ENCODE data around the gene IER5L.
"Not testable (repeated sequence)": the region's sequence is repeated elsewhere in the genome, so short reads cannot be mapped to it uniquely, and the experiment has no call there.

The IER5L gene

GRCh38 chr9:129199044-129199435 is 21.0 kb upstream of the IER5L start:
- Histone ChIP-seq H3K9me3 (ENCODE audit: low read length) (peaks cover 5% of the 10 kb centered on the region), H3K36me3 (ENCODE audit: insufficient read depth, low read length) (no peaks in the 10 kb centered on the region), H2AFZ (ENCODE audit: low read depth, low read length) (no peak overlapping the region), H3K4me3 (ENCODE audit: low read length) (no peak overlapping the region), H3K4me1 (ENCODE audit: insufficient read depth, low read length) (no peaks in the 10 kb centered on the region), H3K27me3 (ENCODE audit: insufficient read depth, low read length) (peaks cover 6% of the 10 kb centered on the region)

GRCh38 chr9:129198319-129199043 is 20.4 kb upstream of the IER5L start:
- Histone ChIP-seq H3K36me3 (ENCODE audit: insufficient read depth, low read length) (no peaks in the 10 kb centered on the region), H3K9me3 (ENCODE audit: low read length) (peaks cover 5% of the 10 kb centered on the region), H3K4me1 (ENCODE audit: insufficient read depth, low read length) (no peaks in the 10 kb centered on the region), H3K4me3 (ENCODE audit: low read length) (no peak overlapping the region), H3K27me3 (ENCODE audit: insufficient read depth, low read length) (peaks cover 11% of the 10 kb centered on the region), H2AFZ (ENCODE audit: low read depth, low read length) (no peak overlapping the region)

GRCh38 chr9:129197978-129198318 is 19.9 kb upstream of the IER5L start:
- no peak overlapping the region for H2AFZ ChIP-seq (ENCODE audit: low read depth, low read length)
- no peak overlapping the region for H3K4me3 ChIP-seq (ENCODE audit: low read length)
- H3K4me1 ChIP-seq (ENCODE audit: insufficient read depth, low read length): no peaks in the 10 kb centered on the region
- H3K36me3 ChIP-seq (ENCODE audit: insufficient read depth, low read length): no peaks in the 10 kb centered on the region
- peaks cover 12% of the 10 kb centered on the region for H3K27me3 ChIP-seq (ENCODE audit: insufficient read depth, low read length)
- H3K9me3 ChIP-seq (ENCODE audit: low read length): peaks cover 5% of the 10 kb centered on the region

- not testable (repeated sequence) for H2AFZ ChIP-seq (ENCODE audit: low read depth, low read length); H3K4me3 ChIP-seq (ENCODE audit: low read length); H3K9me3 ChIP-seq (ENCODE audit: low read length); H3K4me1 ChIP-seq (ENCODE audit: insufficient read depth, low read length); H3K36me3 ChIP-seq (ENCODE audit: insufficient read depth, low read length)
- H3K27me3 ChIP-seq (ENCODE audit: insufficient read depth, low read length): peaks cover 12% of the 10 kb centered on the region
Measured at GRCh38 chr9:129197045-129197444, 19.0 kb upstream of the IER5L start.

GRCh38 chr9:129195606-129196005 is 17.5 kb upstream of the IER5L start:
- peaks cover 12% of the 10 kb centered on the region for H3K27me3 ChIP-seq (ENCODE audit: insufficient read depth, low read length)
- H3K4me1 ChIP-seq (ENCODE audit: insufficient read depth, low read length): no peaks in the 10 kb centered on the region
- H3K9me3 ChIP-seq (ENCODE audit: low read length): peaks cover 9% of the 10 kb centered on the region
- no peaks in the 10 kb centered on the region for H3K36me3 ChIP-seq (ENCODE audit: insufficient read depth, low read length)
- H2AFZ ChIP-seq (ENCODE audit: low read depth, low read length): no peak overlapping the region
- no peak overlapping the region for H3K4me3 ChIP-seq (ENCODE audit: low read length)

GRCh38 chr9:129194221-129194620 is 16.2 kb upstream of the IER5L start:
- no peaks in the 10 kb centered on the region for H3K36me3 ChIP-seq (ENCODE audit: insufficient read depth, low read length)
- H3K4me1 ChIP-seq (ENCODE audit: insufficient read depth, low read length): no peaks in the 10 kb centered on the region
- no peak overlapping the region for H2AFZ ChIP-seq (ENCODE audit: low read depth, low read length)
- no peak overlapping the region for H3K4me3 ChIP-seq (ENCODE audit: low read length)
- peaks cover 12% of the 10 kb centered on the region for H3K27me3 ChIP-seq (ENCODE audit: insufficient read depth, low read length)
- H3K9me3 ChIP-seq (ENCODE audit: low read length): peaks cover 9% of the 10 kb centered on the region

- no peaks in the 10 kb centered on the region for H3K4me1 ChIP-seq (ENCODE audit: insufficient read depth, low read length)
- no peak overlapping the region for H2AFZ ChIP-seq (ENCODE audit: low read depth, low read length)
- H3K9me3 ChIP-seq (ENCODE audit: low read length): peaks cover 9% of the 10 kb centered on the region
- H3K36me3 ChIP-seq (ENCODE audit: insufficient read depth, low read length): no peaks in the 10 kb centered on the region
- peaks cover 12% of the 10 kb centered on the region for H3K27me3 ChIP-seq (ENCODE audit: insufficient read depth, low read length)
- no peak overlapping the region for H3K4me3 ChIP-seq (ENCODE audit: low read length)
Measured at GRCh38 chr9:129193655-129194054, 15.6 kb upstream of the IER5L start.

GRCh38 chr9:129191234-129191633 is 13.2 kb upstream of the IER5L start:
- Histone ChIP-seq H2AFZ (ENCODE audit: low read depth, low read length) (no peak overlapping the region), H3K36me3 (ENCODE audit: insufficient read depth, low read length) (no peaks in the 10 kb centered on the region), H3K27me3 (ENCODE audit: insufficient read depth, low read length) (peaks cover 12% of the 10 kb centered on the region), H3K4me1 (ENCODE audit: insufficient read depth, low read length) (no peaks in the 10 kb centered on the region), H3K4me3 (ENCODE audit: low read length) (no peak overlapping the region), H3K9me3 (ENCODE audit: low read length) (peaks cover 9% of the 10 kb centered on the region)

- not testable (repeated sequence) for H3K4me1 ChIP-seq (ENCODE audit: insufficient read depth, low read length); H3K36me3 ChIP-seq (ENCODE audit: insufficient read depth, low read length); H3K4me3 ChIP-seq (ENCODE audit: low read length); H2AFZ ChIP-seq (ENCODE audit: low read depth, low read length); H3K9me3 ChIP-seq (ENCODE audit: low read length)
- H3K27me3 ChIP-seq (ENCODE audit: insufficient read depth, low read length): peaks cover 12% of the 10 kb centered on the region
Measured at GRCh38 chr9:129189971-129190370, 11.9 kb upstream of the IER5L start.

GRCh38 chr9:129187042-129187441 is 9.0 kb upstream of the IER5L start:
- Histone ChIP-seq H3K9me3 (ENCODE audit: low read length) (no peaks in the 10 kb centered on the region), H3K27me3 (ENCODE audit: insufficient read depth, low read length) (no peaks in the 10 kb centered on the region), H3K4me3 (ENCODE audit: low read length) (no peak overlapping the region), H3K4me1 (ENCODE audit: insufficient read depth, low read length) (peaks cover 10% of the 10 kb centered on the region), H3K36me3 (ENCODE audit: insufficient read depth, low read length) (no peaks in the 10 kb centered on the region), H2AFZ (ENCODE audit: low read depth, low read length) (no peak overlapping the region)

- H3K9me3 ChIP-seq (ENCODE audit: low read length): no peaks in the 10 kb centered on the region
- peaks cover 10% of the 10 kb centered on the region for H3K4me1 ChIP-seq (ENCODE audit: insufficient read depth, low read length)
- no peak overlapping the region for H2AFZ ChIP-seq (ENCODE audit: low read depth, low read length)
- no peaks in the 10 kb centered on the region for H3K27me3 ChIP-seq (ENCODE audit: insufficient read depth, low read length)
- H3K4me3 ChIP-seq (ENCODE audit: low read length): no peak overlapping the region
- H3K36me3 ChIP-seq (ENCODE audit: insufficient read depth, low read length): no peaks in the 10 kb centered on the region
Measured at GRCh38 chr9:129185991-129186390, 7.9 kb upstream of the IER5L start.

- Histone ChIP-seq H3K4me1 (ENCODE audit: insufficient read depth, low read length) (peaks cover 10% of the 10 kb centered on the region), H3K4me3 (ENCODE audit: low read length) (no peak overlapping the region), H3K9me3 (ENCODE audit: low read length) (no peaks in the 10 kb centered on the region), H3K27me3 (ENCODE audit: insufficient read depth, low read length) (no peaks in the 10 kb centered on the region), H3K36me3 (ENCODE audit: insufficient read depth, low read length) (no peaks in the 10 kb centered on the region), H2AFZ (ENCODE audit: low read depth, low read length) (no peak overlapping the region)
Measured at GRCh38 chr9:129185402-129185801, 7.3 kb upstream of the IER5L start.

GRCh38 chr9:129184596-129185122 is 6.6 kb upstream of the IER5L start:
- Histone ChIP-seq H3K36me3 (ENCODE audit: insufficient read depth, low read length) (no peaks in the 10 kb centered on the region), H3K27me3 (ENCODE audit: insufficient read depth, low read length) (no peaks in the 10 kb centered on the region), H3K4me1 (ENCODE audit: insufficient read depth, low read length) (peaks cover 10% of the 10 kb centered on the region), H2AFZ (ENCODE audit: low read depth, low read length) (no peak overlapping the region), H3K4me3 (ENCODE audit: low read length) (no peak overlapping the region), H3K9me3 (ENCODE audit: low read length) (no peaks in the 10 kb centered on the region)

GRCh38 chr9:129184219-129184524 is 6.1 kb upstream of the IER5L start:
- H2AFZ ChIP-seq (ENCODE audit: low read depth, low read length): no peak overlapping the region
- no peak overlapping the region for H3K4me3 ChIP-seq (ENCODE audit: low read length)
- H3K27me3 ChIP-seq (ENCODE audit: insufficient read depth, low read length): no peaks in the 10 kb centered on the region
- H3K36me3 ChIP-seq (ENCODE audit: insufficient read depth, low read length): no peaks in the 10 kb centered on the region
- no peaks in the 10 kb centered on the region for H3K9me3 ChIP-seq (ENCODE audit: low read length)
- H3K4me1 ChIP-seq (ENCODE audit: insufficient read depth, low read length): peaks cover 13% of the 10 kb centered on the region

Measured in neuron (in vitro differentiated cells).